ENCODE results near the gene GID8.

Gene GID8

DNA sequence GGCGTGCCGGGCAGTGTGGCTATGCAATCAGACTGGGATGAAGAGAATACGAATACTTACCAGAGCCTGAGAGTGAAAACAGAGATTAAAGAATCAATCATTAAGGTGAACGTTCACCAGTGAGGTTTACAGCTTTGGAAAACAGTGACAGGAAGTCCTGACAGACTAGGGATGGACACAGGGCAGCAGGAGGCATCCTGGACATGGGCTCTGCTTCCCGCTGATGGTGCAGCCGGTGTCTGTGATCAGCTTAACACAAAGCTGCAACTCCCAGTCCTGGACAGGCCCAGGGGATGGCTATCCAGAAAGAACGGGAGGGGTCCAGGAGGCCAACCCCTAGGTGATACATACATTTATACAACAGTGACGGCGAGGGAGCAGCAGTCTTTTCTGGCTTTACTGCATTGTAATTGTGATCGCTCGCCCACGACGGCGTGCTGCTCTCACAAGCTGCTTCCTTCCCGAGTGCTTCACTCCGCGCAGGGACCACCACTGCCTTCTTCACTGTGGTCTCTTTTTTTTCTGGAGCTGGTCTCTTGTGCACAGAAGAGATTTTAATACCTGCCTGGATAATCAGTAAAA, 32.3 kb upstream of the GID8 start:
- DNase-seq = no peak

GRCh38 chr20:62906209-62906608, 31.7 kb upstream of the GID8 start:
- DNase-seq = no peak

- DNase-seq = no peak
Observed at GRCh38 chr20:62906647-62907375, 31.1 kb upstream of the GID8 start.

DNA sequence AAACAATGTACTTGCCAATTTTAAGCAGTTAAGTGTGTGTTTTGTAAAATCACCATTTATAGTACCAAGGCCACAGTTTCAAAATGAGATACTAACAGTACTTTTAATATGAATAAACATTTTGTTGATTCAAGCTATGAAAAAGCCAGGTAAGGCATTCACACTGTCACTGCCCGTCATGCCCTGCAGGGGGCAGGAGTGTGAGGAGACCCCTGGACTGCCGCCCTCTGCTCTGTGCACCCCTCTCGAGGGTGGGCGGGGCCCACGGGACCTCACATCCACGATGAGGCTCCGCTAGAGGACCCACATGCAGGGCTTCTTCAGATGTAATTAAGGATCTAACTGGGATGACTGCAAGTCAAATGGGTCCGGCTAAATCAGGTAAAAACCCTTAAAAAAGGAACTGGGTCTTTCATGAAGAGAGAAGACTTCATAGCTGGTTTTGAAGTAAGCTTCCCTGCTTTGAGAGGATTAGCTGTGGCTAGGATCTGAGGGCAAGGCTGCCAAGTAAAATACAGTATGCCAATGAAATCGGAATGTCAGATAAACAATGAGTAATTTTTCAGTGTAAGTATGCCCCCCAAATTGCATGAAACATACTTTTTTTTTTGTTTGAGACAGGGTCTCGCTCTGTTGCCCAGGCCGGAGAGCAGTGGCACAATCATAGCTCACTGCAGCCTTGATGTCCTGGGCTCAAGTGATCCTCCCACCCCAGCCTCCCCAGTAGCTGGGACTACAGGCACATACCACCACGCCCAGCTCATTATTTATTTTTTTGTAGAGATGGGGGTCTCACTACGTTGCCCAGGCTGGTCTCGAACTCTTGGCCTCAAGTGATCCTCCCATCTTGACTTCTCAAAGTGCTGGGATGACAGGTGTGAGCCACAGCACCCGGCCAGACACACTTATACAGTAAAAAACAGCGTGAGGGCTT, 30.3 kb upstream of the GID8 start:
- DNase-seq = peak; percentile 42 to 45

- no peak for DNase-seq
Observed at GRCh38 chr20:62908971-62909791, 28.8 kb upstream of the GID8 start.

- no peak for DNase-seq
Observed at GRCh38 chr20:62910217-62910766, 27.7 kb upstream of the GID8 start.

- DNase-seq = no peak
Observed at GRCh38 chr20:62910777-62911497, 27.0 kb upstream of the GID8 start.

GRCh38 chr20:62911701-62912280, 26.2 kb upstream of the GID8 start:
- no peak for DNase-seq

- DNase-seq = no peak
Observed at GRCh38 chr20:62913043-62913630, 24.8 kb upstream of the GID8 start.

DNA sequence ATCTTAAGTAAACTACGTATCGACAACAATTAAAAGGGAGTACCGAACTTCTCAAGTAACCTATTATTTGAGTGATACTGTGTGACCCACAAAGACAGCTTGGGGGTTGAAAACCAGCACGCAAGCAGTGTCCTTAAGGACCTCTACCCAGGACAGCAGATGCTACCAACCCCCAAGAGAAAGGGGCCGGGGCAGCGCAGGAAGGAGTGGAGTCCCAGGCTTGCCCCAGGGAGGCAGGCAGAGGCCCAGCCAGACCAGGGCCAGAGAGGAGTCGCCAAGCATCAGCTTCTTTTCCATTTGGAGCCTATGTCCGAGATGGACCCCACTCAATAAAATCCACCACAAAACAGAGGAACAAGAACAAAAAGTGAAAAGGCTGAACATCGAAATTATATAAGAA, 23.5 kb upstream of the GID8 start:
- DNase-seq = no peak

DNA sequence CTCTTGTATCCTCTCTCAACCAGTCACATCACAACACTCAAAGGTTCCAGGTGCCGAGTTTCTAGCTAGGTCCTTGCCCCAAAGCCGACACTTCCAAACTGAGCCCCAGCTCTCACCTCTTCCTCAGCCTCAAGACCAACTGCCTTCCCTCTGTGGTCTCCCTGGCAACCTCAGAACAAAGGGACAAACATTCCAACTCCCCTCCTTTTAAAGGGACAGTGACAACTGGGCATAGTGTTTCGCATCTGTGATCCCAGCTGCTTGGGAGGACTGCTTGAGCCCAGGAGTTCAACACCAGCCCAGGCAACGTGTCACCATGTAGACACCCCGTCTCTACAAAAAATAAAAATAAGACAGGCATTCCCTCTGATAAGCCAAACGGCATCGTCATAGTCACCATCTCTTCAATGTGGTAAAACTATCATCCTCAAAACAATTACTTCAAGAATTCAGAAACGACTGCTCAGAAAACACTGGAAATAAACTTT, 22.9 kb upstream of the GID8 start:
- DNase-seq = peak in 1 of 2 donors; percentile 32

DNA sequence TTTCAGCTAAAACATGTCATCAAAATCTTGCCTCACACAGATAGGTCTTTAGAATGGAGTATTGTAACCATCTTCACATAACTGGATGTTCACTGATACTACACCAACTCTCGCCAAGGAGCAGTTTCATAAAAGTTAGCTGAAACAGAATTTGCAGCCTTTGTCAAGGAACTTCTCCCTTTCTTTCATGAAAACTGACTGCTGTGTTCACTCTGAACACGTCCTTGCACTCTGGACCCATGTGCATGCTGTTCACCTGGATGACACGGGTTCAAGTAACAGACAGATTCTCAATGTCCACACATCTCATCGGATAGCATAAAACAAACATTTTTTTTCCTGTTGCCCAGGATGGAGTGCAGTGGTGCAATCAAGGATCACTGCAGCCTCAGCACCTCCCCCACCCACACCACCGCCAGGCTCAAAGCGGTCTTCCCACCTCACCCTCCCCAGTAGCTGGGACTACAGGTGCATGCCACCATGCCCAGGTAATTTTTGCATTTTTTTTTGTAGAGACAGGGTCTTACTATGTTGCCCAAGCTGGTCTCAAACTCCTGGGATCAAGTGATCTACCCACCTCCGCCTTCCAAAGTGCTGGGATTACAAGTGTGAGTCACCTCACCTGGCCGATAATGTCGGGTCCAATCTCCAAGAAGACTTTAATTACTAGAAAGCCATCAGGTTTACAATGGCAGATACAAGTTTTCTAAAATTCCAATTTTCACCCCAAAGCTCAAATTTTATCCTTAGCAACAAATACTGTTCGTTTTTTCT, 21.1 kb upstream of the GID8 start:
- no peak for DNase-seq

GRCh38 chr20:62917720-62918119, 20.2 kb upstream of the GID8 start:
- no peak for DNase-seq

DNA sequence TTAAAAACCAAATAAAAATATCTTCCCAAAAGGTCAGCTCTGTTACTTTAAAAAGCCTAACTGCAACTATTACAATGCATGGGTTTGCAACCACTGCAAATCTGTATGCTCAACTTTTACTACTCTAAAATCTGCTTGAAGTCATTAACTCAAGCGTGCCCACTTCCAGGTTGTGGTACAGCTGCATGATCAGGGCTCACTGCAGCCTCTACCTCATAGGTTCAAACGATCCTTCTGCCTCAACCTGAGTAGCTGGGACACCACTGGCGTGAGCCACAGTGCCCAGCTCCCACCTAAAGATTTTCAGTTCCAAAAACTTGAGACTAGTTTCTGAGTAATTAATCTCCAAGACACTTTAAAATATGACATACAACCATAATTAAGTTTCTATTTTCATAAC, 19.8 kb upstream of the GID8 start:
- DNase-seq = no peak

- peak; percentile 37 to 60 for DNase-seq
Observed at GRCh38 chr20:62918831-62919230, 19.1 kb upstream of the GID8 start.

- DNase-seq = no peak
Observed at GRCh38 chr20:62920039-62920645, 17.8 kb upstream of the GID8 start.

- peak; percentile 66 to 76 for DNase-seq
Observed at GRCh38 chr20:62921119-62921687, 16.7 kb upstream of the GID8 start.

DNA sequence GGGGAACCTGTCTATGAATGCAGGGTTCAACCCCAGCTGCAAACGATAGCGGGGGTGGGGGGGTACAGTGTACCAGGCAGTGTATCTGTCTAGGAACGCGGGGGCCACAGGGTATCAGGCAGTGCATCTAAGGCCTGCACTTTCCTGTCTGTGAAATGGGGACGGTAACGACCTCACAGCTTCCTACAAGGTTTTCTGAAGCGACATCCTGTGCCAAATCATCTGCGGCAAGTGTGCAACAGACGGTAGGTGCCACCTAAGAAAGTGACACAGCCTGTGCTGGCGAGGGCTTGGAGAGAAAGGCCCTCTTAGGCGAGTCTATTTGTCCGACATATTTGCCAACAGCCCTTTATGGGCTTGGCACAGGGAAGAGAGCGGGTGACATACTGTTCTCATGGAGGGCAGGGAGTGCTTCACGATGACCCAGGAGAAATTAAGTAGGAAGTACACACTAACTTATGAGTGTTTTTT, 15.5 kb upstream of the GID8 start:
- DNase-seq = peak; percentile 52 to 70
